HPDE6-E6E7 (cell line): ENCODE data around the gene TTC24.
A peak's percentile ranks its signal among the peaks of the same experiment; 100 is the strongest.
"Not testable (repeated sequence)": the region's sequence is repeated elsewhere in the genome, so short reads cannot be mapped to it uniquely, and the experiment has no call there.

ENCODE experiments used
- DNase-seq: peaks from one replicate; pipeline ENCODE4 v3.0.0; 2011; ENCODE audit warnings: missing footprints; ENCODE audit errors: extremely low spot score

The TTC24 gene

DNA sequence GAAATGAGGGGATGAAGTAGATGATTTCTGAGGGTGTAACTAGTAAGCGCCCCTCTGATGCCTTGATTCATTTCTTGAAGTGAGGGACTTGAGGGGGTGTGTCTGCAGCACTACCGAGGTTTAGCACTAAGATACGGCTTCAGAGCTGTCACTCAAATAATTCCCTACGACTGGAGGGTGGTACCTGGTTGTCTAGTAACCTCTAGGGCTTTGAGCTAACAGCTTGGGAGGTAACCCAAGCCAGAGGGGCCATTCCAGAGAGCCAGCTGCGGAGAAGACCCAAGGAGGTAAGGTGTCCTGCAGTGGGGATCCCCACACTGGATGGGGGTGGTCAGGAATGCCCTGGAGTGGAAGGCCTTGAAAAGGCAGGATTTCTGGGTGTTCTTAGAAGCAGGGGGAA is at the start of gene TTC24:
Gene TTC24, plus strand, starts transcription at position 252 of the 400 bp plus-strand sequence. CDS start 1,642 bp downstream, outside the sequence.
- DNase-seq, result no peak

DNA sequence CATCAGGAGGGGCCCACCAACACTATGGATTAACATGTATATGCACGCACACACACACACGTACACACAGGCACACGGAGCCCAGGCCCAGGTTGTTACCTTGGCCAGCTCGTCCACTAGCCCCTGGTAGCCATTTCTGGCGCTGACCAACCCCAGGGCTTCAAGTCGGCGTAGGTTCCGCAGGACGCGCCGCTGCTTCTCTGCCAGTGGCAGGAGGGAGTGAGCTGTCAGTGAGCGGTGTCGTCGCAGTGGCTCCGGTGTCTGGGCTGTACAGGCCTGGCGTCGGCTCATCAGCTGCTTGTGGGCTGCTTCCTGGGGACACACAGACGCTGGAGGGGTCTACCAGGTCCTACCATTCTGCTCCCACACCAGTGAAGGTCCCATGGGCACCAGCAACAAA is 49.5 kb upstream of the TTC24 start:
- DNase-seq, result no peak

DNA sequence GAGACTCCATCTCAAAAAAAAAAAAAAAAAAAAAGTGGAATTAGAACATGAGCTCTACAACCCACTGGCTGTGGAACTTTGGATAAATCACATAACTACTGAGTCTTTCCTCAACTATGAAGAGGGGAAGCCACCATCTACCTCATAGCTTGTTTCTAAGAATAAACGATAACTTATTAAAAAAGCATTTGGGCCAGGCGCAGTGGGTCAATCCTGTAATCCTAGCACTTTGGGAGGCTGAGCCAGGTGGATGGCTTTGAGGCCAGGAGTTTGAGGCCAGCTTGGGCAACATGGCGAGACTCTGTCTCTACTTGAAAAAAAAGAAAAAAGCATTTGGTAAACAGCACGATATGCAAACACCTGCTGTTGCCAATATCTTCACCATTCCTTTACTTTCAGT is 47.1 kb upstream of the TTC24 start:
- no peak for DNase-seq

DNA sequence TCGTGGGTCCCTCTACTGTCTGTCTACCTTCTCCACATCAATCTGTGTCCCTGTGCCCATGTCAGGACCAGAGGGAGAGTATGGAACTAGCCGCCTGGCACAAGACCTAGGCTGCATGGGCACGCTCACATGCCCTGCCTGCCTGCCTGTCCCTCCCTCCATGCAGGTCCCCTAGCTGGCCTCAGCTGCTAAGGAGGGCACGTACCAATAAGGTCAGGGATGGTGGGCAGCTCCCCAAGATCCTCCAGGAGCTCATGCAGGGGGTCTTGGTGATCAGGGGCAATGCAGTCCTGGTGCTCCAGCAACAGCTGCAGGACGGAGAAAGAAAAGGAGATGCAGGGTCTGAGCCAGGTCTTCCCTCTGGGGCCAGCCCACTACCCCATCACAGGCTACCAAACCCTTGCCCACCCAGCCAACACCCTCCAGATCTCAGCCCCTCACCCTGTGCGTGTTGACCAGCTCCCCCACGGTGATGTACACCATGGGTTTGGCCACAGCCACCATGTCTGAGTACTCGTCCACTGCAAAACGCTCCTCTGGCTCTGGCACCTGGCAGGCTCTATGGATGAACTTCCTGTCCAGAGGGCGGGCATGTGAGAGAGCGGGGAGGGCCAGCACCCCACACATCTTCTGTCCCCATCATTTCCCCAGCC is 45.8 kb upstream of the TTC24 start:
- no peak for DNase-seq

- DNase-seq, result no peak
These were observed 45.0 kb upstream of the TTC24 start for GRCh38 chr1:156534424-156535060.

GRCh38 chr1:156537027-156537426 is 42.5 kb upstream of the TTC24 start:
- DNase-seq, result no peak

DNA sequence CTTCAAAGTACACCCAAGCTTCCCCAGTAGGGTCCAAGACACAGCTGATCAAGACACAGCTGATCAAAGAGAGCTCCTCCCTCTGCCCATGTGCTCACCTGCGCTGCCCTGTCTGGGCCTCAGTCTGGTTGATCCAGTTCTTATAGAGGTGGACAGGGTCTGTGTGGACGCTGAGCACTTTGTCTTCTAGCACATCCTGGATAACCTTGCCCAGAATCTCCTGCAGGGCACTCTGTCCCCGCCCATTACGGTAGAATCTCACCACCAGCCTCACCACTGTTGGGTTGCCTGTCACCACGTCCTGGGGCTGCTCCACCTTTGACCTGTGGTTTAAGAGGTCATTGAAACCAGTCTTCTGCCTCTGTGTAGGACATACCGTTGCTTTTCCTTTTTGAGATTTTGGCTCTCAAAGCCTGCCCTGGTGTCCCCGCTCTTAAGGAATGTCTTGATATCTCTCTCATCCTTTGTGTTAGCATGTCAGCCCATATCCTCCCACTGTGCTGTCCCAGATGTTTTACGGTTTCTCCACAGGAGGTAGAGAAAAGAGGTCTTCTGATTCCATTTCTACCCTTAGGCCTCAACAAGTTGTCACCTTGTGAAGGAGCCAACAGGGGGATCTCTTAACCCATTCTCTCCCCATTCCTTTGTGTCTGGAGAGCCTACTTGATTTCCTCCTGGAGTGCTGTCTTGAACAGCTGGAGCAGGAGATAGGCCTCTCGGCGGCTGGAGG is 40.6 kb upstream of the TTC24 start:
- DNase-seq, result no peak

DNA sequence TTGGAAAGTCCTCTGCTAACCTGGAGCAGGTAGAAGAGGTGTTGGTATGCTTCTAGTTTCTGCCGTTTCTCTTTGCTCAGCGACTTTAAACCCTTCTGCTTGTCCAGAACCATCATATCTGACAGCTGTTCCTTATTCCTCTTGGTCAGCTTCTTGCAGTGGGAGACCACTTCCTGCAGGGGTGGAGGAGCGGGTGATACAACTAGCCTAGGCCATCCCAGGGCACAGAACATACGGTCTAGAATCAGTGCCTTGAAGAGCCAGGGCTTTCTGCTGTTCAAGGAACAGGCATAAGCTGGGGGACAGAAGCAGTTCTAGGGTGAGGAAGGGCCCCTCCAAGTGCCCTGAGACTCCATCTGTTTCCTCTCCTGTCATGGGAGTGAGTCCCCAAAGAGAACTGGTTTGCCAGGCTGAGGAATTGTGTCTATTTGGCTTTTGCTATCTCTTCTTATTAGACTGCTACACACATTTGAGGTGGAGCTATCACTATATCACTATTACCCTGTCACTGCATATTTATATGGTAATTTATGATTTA is 39.6 kb upstream of the TTC24 start:
- DNase-seq, result no peak

DNA sequence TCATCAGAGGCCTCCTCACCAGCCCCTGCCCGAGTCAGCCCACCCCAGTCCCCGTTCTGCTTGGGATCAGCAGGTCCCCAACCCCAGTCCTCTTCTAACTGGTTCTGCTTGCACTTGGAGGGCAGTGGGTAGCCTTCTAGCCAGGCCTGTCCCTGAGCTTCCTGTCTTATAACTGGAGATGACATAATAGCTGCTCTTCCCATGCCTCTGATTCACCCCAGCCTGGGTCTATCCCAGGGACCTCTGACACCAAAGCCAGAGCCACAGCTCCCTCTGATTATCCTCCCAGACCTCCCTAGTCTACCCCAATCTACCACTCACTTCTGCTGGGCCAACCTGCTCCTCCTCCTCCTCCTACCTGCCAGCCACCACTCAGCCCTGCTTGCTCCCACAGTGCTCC is 38.6 kb upstream of the TTC24 start:
- DNase-seq, result no peak

GRCh38 chr1:156543066-156543465 is 36.5 kb upstream of the TTC24 start:
- no peak for DNase-seq

DNA sequence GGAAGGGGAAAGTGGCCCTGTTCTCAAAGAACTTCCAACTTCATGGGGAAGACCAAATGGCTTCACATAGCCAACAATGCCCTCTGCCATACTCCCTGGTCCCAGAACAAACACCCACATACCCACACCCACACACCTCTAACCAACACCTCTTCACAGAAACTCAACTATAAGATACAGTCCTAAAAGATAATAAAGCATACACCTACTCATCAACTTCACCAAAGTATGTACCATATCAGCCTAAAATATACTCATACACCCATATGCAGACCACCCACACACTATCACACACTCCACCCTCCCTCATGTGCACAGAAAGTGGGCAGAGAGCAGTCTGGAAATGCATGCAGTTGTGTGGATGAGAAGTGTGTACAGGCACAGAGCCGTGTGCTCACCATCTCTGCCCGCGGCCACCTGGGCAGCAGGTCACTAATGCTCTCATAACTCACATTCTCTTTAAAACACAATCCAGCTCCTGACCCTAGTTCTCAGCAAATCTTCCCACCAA is 34.9 kb upstream of the TTC24 start:
- no peak for DNase-seq

DNA sequence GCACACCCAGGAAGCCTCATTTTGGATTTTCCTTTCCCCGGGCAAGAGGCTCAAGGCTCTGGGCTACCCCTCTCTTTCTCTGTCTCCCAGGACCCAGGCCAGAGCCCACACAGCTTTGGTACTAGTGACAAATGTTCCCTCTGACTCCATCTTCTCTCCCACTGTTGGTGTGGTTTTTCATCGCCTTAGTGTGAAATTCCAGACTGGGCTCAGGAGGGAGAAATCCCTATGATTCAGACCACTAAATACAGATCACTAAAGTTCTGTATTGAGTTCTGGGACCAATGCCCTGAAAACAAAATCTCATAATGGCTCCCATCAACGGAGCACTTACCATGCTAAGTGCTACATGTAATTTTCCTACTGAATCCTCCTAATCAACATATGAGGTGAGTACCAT is 33.3 kb upstream of the TTC24 start:
- no peak for DNase-seq

GRCh38 chr1:156547434-156547833 is 32.1 kb upstream of the TTC24 start:
- no peak for DNase-seq

DNA sequence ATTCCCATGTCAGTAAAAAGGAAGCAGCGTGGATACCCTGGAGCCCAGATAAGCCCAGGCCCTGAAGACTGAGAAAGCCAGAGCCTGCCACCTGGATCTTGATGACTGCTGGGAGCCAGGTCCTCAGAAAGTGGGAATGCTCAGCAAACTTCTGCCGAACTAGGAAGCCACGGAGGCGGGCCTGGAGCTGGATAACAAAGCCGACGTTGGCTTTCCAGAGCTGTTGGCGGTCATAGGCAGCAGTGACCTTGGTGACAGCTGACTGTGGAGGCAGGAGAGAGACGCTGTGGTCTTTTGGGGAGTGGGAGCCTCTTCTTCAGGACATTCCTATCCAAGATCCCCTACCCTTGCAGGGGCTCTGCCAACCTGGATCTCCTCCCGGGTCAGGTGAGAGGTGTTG is 31.5 kb upstream of the TTC24 start:
- DNase-seq, result no peak

DNA sequence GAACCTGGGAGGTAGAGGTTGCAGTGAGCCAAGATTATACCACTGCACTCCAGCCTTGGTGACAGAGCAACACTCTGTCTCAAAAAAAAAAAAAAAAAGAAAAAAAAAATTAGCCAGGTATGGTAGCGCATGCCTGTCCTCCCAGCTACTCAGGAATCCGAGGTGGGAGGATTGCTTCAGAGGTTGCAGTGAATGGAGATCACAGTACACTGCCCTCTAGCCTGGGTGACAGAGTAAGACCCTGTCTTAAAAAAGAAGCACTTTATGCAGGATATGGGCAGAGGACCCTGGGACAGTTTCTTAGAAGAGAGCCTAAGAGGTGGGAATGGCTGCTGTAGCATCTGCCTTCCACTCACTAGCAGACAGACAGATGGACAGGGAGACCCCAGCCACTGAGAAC is 30.1 kb upstream of the TTC24 start:
- DNase-seq, result no peak

GRCh38 chr1:156549831-156550230 is 29.7 kb upstream of the TTC24 start:
- DNase-seq, result no peak

- no peak for DNase-seq
These were observed 29.2 kb upstream of the TTC24 start for GRCh38 chr1:156550346-156550745.

DNA sequence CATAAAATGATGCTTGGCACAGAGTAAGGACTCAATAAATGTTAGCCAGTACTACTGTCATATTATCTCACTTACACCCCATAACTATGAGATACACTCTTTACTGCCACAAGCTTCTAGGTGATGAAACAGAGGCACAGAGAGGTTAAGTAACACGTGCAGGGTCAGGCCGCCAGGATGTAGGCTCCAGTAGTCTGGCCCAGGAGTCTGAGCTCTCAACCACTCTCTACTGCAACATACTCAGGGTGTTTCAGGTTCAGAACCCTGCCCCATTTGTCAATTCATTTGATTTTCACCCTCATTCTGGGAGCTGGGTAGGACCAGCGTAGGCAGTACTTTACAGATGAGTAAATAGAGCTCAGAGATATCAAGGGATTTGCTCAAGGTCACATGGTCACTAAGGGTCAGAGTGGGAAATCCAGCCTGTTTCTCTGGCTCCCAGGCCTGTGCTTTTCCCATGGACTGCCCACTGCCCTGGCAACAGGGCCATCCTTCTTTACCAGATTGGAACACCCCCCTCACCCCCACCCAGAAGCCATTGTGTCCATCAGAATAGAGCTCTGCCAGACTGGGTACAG is 28.4 kb upstream of the TTC24 start:
- DNase-seq, result no peak

GRCh38 chr1:156551869-156552268 is 27.7 kb upstream of the TTC24 start:
- DNase-seq, result peak; percentile 83

DNA sequence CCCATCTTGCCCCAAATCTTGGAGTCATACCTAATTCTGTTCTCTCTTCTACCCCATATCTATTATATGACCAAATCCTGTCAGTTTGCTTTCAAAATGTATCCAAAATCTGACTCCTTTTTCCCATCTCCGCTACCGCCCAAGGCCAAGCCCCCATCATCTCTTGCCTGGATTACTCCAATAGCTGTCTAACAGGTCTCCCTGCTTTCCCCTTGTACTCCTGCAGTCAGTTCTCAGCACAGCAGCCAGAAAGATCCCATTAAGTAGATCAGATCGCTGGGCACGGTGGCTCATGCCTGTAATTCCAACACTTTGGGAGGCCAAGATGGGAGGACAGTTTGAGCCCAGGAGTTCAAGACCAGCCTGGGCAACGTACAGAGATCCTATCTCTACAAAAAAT is 27.0 kb upstream of the TTC24 start:
- no peak for DNase-seq

GRCh38 chr1:156552937-156553336 is 26.6 kb upstream of the TTC24 start:
- DNase-seq, result not testable (repeated sequence)

DNA sequence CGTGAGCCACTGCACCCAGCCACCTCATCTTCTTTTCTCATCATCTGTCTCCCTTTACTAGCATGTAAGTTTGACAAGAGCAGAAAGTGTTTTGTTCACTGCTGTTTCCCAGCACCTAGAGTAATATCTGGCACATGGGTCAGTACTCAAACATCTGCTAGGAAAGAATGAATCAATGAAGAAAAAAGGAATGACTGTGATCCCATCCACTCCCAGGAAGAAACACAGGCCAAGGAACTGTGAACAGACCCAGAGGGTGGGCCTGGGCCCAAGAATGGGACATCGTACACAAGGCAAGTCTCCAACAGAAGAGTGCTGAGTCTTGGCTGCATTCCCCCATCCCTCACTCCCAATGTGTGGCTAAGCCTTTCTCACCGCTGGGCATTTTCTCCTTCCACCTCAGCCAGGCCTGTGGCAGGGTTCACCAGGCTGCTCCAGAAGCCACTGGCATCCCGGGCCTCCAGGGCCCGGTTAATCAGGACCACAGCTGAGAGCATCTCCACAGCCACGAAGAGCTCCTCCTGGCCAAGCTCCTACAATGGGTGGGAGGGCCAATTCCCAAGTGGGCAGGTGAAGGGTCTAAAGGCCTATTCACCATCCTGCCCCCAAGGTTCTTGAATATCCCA is 25.6 kb upstream of the TTC24 start:
- no peak for DNase-seq
